Uterus (tissue), 4 donors: ENCODE data around the gene NCBP3. TPM values are rescaled to one million over a fixed set of nuclear protein-coding genes. Genes with fewer than 3 reads are reported as not detected.
"Not testable (repeated sequence)": the region's sequence is repeated elsewhere in the genome, so short reads cannot be mapped to it uniquely, and the experiment has no call there.

Experiments used
- DNase-seq, 2 donors: peaks; one replicate each; pipeline ENCODE4 v3.0.0-alpha.2; 2019 to 2020
- H3K27ac ChIP-seq, 2 donors: fragments of 200-600 bp; sonication (generic); 1 replicate in 1 of 2; 2 replicates in 1 of 2; pipeline ENCODE4 v1.5.1; 2016 to 2018
- H3K27me3 ChIP-seq, 2 donors: fragments of 200-600 bp; sonication (generic); one replicate each; pipeline ENCODE4 v1.5.1; 2018 to 2019; ENCODE audit warnings: control low read depth in 1 of 2
- H3K36me3 ChIP-seq, 2 donors: fragments of 200-600 bp; sonication (generic); one replicate each; pipeline ENCODE4 v1.5.1; 2019; ENCODE audit warnings: control low read depth in 1 of 2
- H3K4me1 ChIP-seq, 2 donors: fragments of 200-600 bp; sonication (generic); one replicate each; pipeline ENCODE4 v1.5.1; 2018 to 2019; ENCODE audit warnings: control low read depth in 1 of 2
- H3K4me3 ChIP-seq, 2 donors: fragments of 200-600 bp; sonication (generic); 1 replicate in 1 of 2; 2 replicates in 1 of 2; pipeline ENCODE4 v1.5.1; 2018 to 2019; ENCODE audit warnings: mild to moderate bottlenecking in 1 of 2
- H3K9me3 ChIP-seq, 2 donors: fragments of 200-600 bp; sonication (generic); one replicate each; pipeline ENCODE4 v1.5.1; 2019; ENCODE audit warnings: control low read depth in 1 of 2
- CTCF ChIP-seq, 4 experiments: fragments of 200-600 bp in 2 of 4; fragments of 450-650 bp in 2 of 4; sonication (generic) in 2 of 4; IDR thresholded peaks; one replicate each; pipeline ENCODE4 v1.5.1; 2016 to 2019; ENCODE audit warnings: antibody characterized with exemption in 4 of 4, mild to moderate bottlenecking in 2 of 4, moderate library complexity in 1 of 4
- POLR2A ChIP-seq, 2 donors: fragments of 450-650 bp; IDR thresholded peaks; one replicate each; pipeline ENCODE4 v1.6.1; 2016; ENCODE audit warnings: antibody characterized with exemption in 2 of 2, mild to moderate bottlenecking in 1 of 2, moderate library complexity in 1 of 2
- intact Hi-C: fragments of 100-400 bp; cut with DNase I; formaldehyde crosslinking; loops from one replicate; pipeline ENCODE4 v1.15.1; 2023; ENCODE audit warnings: low total_unique reads
- total RNA-seq, 4 donors: library from RNA; depleted of rRNA in 3 of 4; stranded (reverse); fragments of >200 nt in 3 of 4; gene quantifications; one replicate each; pipeline versions ENCODE4 v1.1.0 to v1.2.4, GENCODE V29; 2014 to 2023
- donor health status: DM: yes; HTN: yes; CAD: no.

NCBP3 gene
- total RNA-seq, 4 donors from 2014 or later, result 16.5 to 46.7 (median 30.1) TPM

GRCh38 chr17:3860939-3861700 is 15.1 kb upstream of the NCBP3 start:
- Histone ChIP-seq H3K27me3 (no peaks in the 10 kb centered on the region), H3K9me3 (no peaks in the 10 kb centered on the region), H3K27ac (no peak overlapping the region), H3K36me3 (no peaks in the 10 kb centered on the region), H3K4me1 (no peaks in the 10 kb centered on the region), H3K4me3 (no peak overlapping the region)
- DNase-seq, result no peak
- no peak for TF ChIP-seq POLR2A (IDR thresholded peaks at IDR 0.05)
- no peak for TF ChIP-seq CTCF (IDR thresholded peaks at IDR 0.05)
- intact Hi-C loops, result loop anchor here (5.0 kb wide), 1 partner anchor 146 kb away; no protein-coding TSS in a partner anchor

- intact Hi-C loops, result loop anchor here (5.0 kb wide), 1 partner anchor 147 kb away; no protein-coding TSS in a partner anchor
- H3K4me1 ChIP-seq, result no peaks in the 10 kb centered on the region
- no peaks in the 10 kb centered on the region for H3K36me3 ChIP-seq
- no peak for TF ChIP-seq CTCF (IDR thresholded peaks at IDR 0.05)
- TF ChIP-seq POLR2A (IDR thresholded peaks at IDR 0.05), result no peak
- H3K9me3 ChIP-seq, result no peaks in the 10 kb centered on the region
- H3K4me3 ChIP-seq, result no peak overlapping the region
- no peaks in the 10 kb centered on the region for H3K27me3 ChIP-seq
- no peak for DNase-seq
- no peak overlapping the region for H3K27ac ChIP-seq
These were observed 13.9 kb upstream of the NCBP3 start for GRCh38 chr17:3859940-3860339.

DNA sequence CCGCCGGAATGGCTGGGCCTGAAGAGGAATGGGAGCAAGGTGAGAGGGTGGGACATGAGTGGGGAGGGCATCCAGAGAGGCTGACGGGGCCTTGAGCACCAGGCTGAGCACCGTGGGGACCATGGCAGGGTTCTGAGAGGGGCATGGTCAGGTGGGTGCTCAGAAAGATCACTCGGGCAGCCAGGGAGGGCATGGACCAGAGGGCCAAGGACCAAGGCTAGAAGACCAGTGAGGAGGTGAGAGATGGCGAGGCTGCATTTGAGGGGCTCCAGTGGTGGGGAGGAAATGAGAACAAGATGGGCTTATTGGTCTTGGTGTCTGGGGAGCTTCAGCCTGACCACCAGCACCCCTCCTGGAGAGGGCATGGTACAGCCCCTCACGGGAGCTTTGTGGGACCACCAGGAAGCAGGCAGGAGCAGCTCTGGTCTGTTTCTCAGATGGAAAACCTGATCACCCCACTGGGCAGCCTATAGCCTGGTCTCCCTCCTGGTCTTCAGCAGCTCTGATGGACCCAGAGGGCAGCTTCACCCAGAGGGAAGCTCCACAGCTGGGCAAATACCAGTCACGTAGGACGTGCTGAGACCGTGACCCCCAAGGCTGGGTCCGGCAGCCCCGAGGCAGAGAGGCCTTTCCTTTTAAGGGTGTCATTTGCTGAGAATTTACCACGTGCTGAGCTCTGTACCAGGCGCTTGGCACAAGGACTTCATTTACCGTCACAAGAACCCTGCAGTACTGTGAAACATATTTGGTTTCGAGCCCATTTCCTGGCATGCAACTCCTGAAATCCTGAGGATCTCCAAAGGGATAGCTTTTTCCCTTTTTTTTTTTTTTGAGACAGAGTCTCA is 11.4 kb upstream of the NCBP3 start:
- H3K4me1 ChIP-seq, result no peaks in the 10 kb centered on the region
- H3K9me3 ChIP-seq, result no peaks in the 10 kb centered on the region
- H3K36me3 ChIP-seq, result no peaks in the 10 kb centered on the region
- intact Hi-C loops, result no loop called here
- no peak for TF ChIP-seq POLR2A (IDR thresholded peaks at IDR 0.05)
- TF ChIP-seq CTCF (IDR thresholded peaks at IDR 0.05), result no peak
- H3K4me3 ChIP-seq, result no peak overlapping the region
- H3K27ac ChIP-seq, result no peak overlapping the region
- H3K27me3 ChIP-seq, result no peaks in the 10 kb centered on the region
- no peak for DNase-seq

DNA sequence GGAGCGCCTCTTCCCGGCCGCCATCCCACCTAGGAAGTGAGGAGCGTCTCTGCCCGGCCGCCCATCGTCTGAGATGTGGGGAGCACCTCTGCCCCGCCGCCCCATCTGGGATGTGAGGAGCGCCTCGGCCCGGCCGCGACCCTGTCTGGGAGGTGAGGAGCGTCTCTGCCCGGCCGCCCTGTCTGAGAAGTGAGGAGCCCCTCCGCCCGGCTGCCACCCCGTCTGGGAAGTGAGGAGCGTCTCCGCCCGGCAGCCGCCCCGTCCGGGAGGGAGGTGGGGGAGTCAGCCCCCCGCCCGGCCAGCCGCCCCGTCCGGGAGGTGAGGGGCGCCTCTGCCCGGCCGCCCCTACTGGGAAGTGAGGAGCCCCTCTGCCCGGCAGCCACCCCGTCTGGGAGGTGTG is 8.2 kb upstream of the NCBP3 start:
- H3K27me3 ChIP-seq, H3K4me3 ChIP-seq, H3K9me3 ChIP-seq, H3K4me1 ChIP-seq, DNase-seq, intact Hi-C loops, H3K36me3 ChIP-seq, H3K27ac ChIP-seq: not testable (repeated sequence)

DNA sequence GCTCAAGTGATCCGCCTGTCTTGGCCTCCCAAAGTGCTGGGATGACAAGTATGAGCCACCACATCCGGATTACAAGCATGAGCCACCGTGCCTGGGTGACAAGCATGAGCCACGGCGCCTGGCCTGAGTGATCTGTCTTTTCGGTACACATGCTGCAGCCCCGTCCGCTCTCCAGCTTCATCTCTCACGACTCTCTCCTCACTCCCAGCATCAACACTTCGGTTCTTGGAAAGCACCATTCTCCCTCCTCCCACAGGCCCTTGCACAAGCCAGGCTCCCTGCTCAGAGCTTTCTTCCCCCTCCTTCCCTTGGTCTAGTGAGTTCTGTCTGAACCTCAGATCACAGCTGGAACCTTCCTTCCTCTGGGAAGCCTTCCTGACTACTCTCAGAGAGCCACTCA is 6.5 kb upstream of the NCBP3 start:
- no peak for DNase-seq
- intact Hi-C loops, result no loop called here
- Histone ChIP-seq H3K36me3 (no peaks in the 10 kb centered on the region), H3K27me3 (no peaks in the 10 kb centered on the region), H3K4me3 (no peak overlapping the region), H3K27ac (no peak overlapping the region), H3K4me1 (no peaks in the 10 kb centered on the region), H3K9me3 (no peaks in the 10 kb centered on the region)
- TF ChIP-seq POLR2A (IDR thresholded peaks at IDR 0.05), result no peak
- TF ChIP-seq CTCF (IDR thresholded peaks at IDR 0.05), result no peak
